NCI-H187 treated with DMSO at 0.1 percent for 48 hours (cell line): Measurements from ENCODE around the gene PMF1.

Source experiments
- DNase-seq: peaks from one replicate; lab custom pipeline; 2025; lab: John Stamatoyannopoulos, UW

Gene PMF1

DNA sequence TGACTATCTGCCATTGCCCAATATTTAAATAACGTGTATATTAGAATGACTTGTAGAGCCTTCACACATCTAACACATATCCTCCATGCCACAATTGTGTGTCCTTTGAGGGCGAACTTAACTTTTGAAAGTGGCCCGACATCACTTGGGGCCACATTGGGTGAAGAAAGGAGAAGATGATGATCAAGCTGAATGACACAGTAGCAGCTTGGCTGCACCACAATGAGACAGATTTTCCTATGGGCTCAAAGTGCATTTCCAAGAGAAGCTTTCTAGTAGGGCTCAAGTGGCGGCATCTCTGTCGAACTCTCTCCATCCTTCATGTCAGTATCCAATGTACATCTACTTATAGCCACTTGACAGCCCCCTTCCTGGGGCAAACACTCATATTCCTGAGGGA is 25.4 kb downstream of the PMF1 start:
- no peak for DNase-seq

DNA sequence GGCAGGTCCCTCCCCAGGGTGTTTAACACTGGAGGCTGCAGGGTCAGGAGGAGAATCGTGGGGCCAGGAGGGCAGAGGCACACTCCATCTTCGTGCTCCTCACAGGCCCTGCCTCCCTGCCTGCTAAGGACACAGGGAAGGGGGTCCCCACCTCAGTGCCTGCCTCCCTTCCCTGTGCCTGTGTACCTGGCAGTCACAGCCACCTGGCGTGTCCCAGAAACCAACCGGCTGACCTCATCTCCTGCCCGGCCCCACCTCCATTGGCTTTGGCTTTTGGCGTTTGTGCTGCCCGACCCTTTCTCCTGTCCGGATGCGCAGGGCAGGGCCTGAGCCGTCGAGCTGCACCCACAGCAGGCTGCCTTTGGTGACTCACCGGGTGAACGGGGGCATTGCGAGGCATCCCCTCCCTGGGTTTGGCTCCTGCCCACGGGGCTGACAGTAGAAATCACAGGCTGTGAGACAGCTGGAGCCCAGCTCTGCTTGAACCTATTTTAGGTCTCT is 28.6 kb downstream of the PMF1 start:
- no peak for DNase-seq

DNA sequence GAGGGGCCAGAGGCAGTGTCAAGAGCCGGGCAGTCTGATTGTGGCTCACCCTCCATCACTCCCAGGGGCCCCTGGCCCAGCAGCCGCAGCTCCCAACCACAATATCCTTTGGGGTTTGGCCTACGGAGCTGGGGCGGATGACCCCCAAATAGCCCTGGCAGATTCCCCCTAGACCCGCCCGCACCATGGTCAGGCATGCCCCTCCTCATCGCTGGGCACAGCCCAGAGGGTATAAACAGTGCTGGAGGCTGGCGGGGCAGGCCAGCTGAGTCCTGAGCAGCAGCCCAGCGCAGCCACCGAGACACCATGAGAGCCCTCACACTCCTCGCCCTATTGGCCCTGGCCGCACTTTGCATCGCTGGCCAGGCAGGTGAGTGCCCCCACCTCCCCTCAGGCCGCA is 29.1 kb downstream of the PMF1 start, which contains the start of gene BGLAP:
Gene BGLAP (plus strand): TSS at position 259 of the 400 bp plus-strand sequence. CDS start 48 bp downstream, at position 307.
- DNase-seq = no peak

DNA sequence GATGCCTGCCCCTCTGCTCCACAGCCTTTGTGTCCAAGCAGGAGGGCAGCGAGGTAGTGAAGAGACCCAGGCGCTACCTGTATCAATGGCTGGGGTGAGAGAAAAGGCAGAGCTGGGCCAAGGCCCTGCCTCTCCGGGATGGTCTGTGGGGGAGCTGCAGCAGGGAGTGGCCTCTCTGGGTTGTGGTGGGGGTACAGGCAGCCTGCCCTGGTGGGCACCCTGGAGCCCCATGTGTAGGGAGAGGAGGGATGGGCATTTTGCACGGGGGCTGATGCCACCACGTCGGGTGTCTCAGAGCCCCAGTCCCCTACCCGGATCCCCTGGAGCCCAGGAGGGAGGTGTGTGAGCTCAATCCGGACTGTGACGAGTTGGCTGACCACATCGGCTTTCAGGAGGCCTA is 29.9 kb downstream of the PMF1 start:
- DNase-seq = no peak

DNA sequence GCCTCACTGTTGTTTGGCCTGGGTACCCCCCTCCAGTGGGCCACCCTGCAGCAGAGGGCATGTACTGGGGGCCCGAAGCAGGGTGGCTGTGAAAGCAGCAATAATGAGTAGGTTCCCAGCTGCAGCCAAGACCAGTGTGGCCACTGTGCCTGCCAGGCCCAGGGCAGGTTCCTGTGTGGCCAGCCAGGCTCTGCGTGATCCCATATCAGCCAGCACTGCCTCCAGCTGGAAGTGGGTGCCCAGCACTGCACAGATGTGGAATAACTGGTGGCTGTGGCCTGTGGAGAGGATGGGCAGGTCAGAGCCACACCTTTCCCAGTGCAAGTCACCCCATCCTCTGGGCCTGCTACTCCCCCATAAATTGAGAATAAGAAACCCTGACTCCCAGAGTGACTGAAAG is 31.3 kb downstream of the PMF1 start:
- DNase-seq = no peak

DNA sequence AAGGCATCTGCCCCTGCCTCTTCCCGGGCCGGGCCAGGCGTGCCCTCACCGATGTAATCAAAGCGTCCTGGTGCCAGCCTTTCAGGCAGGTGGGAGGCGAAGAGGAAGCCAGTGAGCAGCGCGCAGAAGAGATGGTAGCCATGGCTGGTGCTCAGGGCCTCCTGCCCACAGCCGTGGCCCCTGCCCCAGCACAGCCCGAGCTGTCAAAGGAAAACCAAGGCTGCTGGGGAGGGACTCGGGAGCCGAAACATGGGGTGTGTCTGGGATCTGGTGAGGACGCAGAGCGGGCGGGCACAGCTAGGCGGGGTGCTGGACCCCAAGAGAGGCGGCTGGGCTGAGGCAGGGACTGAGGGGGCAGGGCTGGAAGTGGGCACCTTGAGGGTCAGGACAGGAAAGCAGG is 31.9 kb downstream of the PMF1 start:
- no peak for DNase-seq

DNA sequence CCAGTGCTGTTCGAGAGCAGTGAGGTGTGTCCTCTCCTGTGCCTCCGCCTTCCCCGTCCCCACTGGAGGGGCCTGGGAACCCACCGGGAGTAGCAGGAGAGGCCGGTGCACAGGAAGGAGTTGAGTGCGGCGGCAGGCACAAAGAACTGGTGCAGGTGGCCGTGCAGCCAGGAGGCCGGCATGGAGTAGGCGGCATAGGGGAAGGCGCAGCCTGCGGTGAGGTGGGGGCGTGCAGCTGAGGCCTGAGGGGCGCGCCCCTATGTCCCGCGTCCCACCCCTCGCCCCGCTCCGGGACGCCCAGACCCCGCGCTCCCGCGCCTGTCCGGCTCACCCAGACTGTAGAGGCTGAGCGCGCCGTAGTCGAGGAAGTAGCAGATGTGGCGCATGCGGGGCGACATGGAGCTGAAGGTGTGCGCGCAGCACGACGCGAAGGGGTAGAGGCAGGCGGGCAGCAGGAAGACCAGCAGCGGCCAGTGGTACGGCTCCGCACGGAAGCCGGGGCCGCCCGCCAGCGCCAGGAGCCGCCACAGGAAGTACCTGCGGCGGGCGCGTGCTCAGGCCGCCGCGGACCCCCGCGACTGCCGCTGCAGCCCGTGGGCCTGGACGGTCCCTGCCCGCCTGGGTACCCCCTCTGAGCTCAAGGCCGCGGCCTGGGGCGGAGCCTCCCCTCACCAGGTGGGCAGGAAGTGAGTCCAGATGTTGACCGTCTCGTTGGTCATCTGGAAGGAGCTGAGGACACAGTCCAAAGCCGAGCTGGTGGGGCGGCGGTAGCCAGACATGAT is 32.8 kb downstream of the PMF1 start:
- DNase-seq = no peak

DNA sequence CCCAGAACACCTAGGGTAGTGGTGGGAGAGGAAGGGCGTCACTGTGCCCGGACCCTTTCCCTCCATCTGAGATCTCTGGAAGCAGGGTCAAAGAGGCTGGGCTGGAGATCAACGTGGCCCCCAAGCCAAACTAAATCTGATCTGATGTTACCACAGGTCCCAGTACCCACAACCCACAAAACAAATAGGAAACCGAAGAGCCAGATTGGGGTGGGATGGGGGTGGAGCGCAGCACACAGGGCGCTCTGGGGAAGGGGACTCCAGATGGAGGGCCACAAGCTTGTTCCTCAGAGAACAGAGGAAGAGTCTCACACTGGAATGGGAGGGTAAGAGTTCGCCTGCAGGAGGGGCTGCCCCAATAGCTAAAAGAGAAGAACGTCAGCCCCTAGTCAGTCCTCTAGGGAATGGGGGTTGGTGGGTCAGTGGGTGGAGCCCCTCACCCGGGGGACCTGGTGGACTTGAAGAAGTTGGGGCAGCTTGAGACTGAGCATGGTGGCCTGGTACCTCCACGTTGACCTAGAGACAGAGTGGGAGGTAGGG is 33.5 kb downstream of the PMF1 start:
- no peak for DNase-seq

DNA sequence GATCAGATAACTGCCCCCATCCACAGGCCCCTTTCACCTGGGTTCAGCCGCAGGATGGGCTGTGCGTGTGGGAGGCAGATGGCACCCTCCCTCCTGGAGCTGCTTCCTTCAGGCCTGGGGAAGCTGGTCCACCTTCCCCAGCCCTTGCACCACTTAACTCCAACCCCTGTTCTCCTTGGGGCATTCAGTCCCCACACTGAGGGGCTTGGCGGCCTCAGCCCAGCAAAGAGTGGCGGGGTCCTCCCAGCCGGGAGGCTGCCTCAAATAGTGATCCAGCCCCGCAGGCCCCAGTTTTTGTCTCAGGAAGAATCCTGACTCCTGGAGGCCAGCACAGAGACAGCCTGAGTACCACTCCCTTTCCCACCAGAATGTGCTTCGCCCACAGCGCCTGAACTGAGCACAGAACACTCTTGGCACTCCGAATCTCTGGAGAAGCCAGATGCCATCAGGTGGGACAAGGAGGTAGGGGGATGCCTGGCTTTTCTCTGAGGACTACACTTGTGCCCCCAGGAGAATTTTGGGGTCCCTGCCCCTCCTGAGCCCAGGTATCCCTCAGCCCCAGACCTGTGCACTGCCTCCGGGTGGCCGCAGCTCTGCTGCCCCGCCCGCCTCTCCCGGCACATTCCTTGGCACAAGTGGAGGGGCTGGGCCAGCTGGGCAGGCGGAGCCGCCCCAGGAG is 34.1 kb downstream of the PMF1 start:
- no peak for DNase-seq

DNA sequence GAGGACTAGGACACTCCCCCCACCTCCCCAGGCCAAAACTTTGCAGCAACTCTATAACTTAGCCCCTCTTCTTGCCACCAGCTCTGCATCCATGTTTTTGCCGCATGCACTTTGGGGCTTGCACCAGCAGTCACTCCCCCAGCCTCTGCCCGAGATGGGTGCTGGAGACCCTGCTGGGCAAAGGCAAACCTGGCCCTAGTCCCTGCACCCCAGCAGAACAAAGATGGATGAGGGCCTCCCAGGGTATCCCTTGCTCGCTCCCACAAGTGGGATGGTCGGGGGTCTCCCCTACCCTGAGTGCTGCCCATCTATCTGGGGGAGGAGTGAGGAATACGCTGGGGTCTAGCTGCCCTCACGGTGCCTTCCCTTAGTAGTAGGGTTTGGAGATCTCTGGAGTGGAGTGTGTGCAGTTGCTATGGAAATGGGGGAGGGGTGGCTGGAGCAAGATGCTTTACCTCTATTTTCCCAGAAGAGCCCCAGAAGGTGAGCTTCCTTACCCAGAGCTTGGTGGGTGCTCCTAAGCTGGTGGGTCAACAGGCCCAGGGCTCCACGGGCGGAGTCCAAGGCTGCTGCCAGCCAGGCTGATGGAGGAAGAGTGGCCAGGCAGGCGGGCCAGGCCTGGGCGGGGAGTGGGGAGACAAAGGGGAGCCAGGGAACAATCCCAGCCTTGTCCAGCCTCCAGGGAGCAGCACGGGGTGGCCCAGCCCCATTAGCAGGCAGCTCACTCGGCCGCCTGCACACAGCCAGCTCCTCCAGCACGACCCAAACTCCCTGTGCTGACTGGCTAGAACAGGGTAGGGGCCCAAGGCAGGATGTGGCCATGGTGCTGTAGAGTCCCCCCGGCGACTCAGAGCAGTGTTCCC is 34.9 kb downstream of the PMF1 start, which contains the start of gene PAQR6:
Gene PAQR6 (minus strand): TSS at position 597 of the 863 bp plus-strand sequence. CDS start 1,325 bp downstream, outside the sequence.
- DNase-seq = no peak

DNA sequence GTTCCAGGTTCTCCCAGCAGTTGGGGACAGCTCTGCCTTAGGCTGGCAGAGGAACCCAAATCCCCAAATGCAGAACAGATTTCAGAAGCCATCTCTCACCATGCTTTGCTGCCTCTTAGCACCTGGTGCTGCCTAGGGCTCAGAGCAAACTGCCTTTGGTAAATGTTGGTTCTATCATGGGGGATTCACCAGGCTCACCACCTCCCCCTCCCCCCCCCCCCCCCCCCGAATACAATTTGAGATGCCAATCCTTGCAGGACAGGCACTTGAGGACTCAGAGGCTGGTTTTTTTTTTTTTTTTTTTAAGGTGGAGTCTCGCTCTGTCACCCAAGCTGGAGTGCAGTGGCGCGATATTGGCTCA is 35.5 kb downstream of the PMF1 start:
- DNase-seq = no peak

DNA sequence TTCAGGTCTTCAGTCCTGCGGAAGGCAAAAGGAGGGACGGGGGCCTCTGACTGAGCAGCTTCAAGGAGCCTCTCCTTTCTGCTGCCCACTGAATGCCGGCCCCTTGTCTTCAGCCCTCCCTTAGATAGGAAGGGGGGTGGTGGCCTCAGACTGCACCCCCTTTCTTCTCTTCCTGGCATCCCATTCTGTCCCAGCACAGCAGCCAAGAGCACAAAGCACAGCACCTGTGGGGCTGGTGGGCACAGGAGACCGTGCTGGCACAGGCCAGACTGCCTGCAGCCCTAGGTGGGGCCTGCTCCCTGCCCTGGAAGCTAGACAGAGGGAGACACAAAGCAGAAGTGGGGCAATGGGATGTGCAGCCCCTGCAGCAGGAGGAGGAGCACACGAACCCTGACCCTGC is 36.8 kb downstream of the PMF1 start:
- no peak for DNase-seq

DNA sequence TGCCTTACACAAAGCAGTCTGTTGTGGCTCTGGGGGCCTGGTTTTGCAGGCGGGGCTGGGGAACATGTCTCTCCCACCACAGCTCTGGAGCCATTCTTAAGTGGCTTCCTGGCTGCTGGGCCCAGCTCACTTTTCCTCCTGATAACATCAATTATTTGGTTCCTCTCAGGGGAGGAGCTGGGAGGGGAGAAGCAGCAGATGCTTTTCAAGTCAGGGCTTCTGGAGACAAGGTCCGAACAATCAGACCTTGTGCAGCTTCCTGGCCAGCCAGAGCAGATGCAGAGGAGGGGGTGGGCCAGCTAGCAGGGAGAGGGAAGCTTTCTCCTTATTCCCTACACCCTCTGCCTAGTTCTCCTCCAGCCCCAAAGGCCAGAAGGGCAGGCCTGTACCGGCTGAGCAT is 38.7 kb downstream of the PMF1 start:
- no peak for DNase-seq

DNA sequence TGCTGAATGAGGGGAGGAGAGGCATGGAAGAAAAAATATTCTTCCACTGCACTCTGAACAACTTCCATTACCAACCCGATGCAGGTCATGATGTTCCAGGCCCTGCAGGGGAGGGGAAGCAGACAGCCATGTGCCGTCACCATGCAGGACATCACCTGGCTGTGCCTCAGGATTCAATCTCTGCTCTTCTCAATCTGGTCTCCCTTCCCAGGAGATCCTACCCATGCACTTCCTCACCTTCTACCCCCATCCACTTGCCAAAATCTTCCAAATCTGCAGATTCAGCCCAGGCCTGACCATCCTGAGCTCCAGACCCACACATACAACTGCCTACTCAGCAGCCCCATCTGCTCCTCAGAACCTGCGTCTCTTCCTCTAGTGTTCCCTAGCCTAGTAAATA is 40.8 kb downstream of the PMF1 start:
- no peak for DNase-seq

DNA sequence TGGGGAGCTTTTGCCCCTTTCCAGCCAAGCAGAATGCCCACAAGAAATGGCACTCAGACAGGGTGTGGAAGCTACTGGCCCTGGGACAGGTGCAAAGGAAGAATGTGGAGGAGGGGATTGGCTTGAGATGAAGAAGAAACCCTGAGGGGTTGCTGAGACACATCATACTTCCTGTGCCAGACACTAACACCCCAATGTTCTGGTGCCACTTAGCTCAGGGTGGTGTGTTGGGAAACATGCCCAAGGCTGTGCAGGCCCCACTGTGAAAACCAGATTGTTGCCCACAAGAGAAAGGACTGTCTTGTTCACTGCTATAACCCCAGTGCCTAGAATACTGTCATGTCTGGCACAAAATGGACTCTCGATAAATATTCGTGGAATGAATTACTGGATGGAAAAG is 44.9 kb downstream of the PMF1 start:
- no peak for DNase-seq

DNA sequence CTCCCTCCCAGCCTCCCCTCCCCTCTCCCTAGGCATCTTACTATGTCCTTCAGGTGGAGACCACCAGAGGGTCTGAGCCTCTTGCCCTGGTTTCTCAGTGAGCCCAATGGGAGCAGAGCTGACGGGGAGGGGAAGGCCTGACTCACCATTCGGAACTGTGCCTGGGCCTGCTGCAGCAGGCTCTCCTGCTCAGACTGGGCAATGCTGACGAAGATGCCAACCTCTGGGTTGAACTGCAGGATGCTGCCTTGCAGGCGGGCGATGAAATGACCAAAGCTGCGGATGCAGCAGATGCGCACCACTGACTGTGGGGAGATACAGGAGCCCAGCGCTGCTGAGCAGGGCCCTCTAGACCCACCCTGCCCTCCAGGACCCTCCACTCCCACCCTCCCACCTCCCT is 46.1 kb downstream of the PMF1 start:
- DNase-seq = no peak

DNA sequence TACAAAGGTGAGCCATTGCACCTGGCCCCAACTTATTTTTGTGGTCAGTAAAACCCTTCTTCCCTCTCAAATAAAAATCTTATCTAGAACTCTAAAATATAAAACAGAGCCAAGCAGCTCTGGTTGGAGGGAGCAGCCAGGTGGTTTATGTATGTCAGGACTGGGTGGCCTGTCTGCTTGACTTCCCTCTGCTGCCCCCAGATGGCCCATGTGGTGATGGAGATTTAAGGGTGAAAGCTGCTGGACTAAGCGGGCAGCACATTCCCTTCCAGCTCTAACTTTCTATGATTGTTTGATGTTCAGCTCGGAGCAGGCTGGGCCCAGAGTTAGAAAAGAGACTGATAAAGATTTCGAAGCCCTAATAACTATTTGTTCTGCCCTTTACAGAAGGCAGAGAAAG is 47.0 kb downstream of the PMF1 start:
- no peak for DNase-seq

DNA sequence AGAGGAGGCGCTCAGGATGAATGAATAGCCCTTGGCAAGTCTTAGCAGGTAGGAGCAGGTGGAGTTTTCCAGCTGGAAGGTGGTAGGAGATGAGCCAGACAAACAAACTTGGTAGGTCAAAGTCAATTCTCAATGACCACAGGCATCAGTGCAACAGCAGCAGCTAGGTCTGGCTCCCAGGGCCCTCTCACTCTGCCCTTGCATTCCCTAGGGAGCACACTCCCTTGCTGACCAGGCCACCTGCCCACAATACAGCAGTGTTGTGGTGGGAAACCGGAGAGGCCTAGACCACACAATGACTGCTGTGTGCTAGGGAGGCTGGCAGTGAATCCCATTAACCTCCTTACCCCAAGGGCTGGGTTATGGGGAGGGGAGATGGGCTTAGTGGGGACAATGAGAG is 48.1 kb downstream of the PMF1 start:
- no peak for DNase-seq

DNA sequence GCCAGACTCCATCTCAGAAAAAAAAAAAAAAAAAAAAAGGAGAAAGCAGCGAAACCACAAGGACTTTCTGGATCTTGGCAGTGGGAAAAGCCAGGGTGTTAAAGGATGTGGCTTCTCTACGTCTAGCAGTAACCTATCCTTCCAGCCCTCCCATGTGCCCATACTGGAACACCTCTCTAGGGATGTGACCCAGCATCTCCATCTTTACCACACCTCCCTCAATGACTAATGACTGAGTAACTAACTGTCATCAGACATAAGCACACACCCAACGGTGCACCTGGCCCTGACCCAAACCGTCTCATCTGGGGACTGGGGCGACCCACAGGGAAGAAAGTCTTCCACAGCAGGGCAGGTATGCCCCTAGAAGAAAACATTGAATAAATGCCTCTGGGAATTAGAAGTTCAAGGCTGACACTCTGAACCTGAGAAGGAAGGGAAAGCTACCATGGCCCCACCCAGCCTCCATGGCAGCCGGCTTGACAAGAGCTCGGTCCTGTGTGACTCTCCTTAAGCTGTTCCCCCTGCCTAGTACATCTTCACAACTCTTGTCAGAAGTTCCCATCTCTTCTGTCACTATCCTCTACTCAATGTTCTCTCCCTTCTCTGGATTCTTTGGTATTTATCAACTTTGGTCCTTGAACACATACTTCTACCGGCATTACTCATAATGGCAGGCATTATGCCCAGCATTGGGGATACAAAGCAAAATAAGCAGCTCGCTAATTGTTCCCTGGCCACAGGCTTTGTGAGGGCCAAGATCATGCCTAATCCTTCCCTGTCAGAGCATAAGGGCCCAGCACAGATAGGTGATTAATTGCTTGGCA is 49.9 kb downstream of the PMF1 start:
- no peak for DNase-seq

DNA sequence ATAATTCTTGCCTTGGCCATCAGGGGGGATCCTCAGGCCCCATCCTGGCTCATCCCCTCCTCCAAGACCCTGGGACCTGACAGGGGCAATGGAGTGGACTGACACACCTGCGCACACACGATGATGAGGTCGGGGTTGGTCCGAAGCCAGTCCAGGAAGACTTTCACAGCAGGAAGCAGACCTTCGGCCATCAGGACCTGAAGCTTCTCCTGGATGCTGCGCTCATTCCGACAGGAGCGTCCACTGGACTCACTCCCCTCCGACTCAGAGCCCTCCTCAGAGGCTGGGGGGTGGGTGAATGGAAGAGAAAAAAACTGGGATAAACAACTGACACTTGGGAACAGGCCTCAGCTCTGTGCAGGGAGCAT is 50.5 kb downstream of the PMF1 start:
- no peak for DNase-seq

DNA sequence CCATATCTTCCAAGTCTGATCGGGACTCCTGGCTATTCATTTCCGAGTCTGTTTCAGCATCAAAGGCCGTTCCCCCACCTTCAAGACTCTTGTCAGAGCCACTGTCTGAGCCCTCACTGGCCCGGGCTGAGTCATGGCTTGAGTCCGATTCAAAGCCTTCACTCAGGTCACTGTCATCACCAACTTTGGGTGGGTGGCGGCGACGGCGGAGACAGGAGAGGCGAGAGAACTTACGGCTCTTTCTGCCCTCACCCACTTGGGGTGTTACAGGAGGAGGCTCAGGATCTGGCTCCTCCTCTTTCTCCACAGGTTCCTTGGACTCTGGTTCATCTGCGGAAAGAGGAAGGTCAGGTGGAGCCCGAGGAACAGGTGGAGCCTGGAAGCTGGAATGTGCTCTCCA is 53.2 kb downstream of the PMF1 start:
- no peak for DNase-seq
